HUES48 (cell line): ENCODE measurements around the gene SMURF1.

Experiments used
- H3K27ac ChIP-seq: one replicate; pipeline ENCODE4 v1.7.0; 2013; ENCODE audit warnings: low read depth, low read length, inconsistent platforms
- H3K27me3 ChIP-seq: 2 replicates; pipeline ENCODE4 v1.6.1; 2013; ENCODE audit warnings: mild to moderate bottlenecking, low read length; ENCODE audit not compliant: control insufficient read depth, insufficient read depth
- H3K36me3 ChIP-seq: 2 replicates; pipeline ENCODE4 v1.6.1; 2013; ENCODE audit warnings: low read length; ENCODE audit not compliant: control insufficient read depth, insufficient read depth
- H3K4me1 ChIP-seq: 2 replicates; pipeline ENCODE4 v1.6.1; 2013; ENCODE audit warnings: mild to moderate bottlenecking, low read length; ENCODE audit not compliant: control insufficient read depth, insufficient read depth
- H3K4me3 ChIP-seq: 2 replicates; pipeline ENCODE4 v1.5.1; 2013; ENCODE audit warnings: mild to moderate bottlenecking, low read depth, low read length
- H3K9ac ChIP-seq: 2 replicates; pipeline ENCODE4 v1.6.1; 2013; ENCODE audit warnings: mild to moderate bottlenecking, low read depth, low read length, moderate library complexity
- H3K9me3 ChIP-seq: 2 replicates; pipeline ENCODE4 v1.6.1; 2013; ENCODE audit warnings: low read length; ENCODE audit not compliant: control insufficient read depth, insufficient read depth

The SMURF1 gene

DNA sequence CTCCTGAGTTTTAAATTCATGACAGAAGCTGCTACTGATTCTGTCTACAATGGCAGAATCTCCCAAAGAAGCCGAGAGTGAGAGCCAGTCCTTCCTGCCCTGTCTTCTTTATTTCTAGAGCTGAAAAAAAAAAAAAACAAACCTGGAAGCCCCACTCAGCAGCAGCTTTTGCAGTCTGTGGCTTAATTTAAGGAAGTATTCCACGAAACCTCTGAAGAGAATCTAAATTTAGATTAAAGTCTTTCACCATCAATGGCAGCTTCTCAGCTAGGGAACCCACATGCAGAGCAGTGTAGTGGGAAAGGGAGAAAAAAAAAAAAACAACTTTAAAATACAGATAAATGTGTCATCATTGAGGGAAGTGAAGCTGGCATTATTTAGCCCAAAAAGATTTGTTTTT is 23.4 kb downstream of the SMURF1 start:
- Histone ChIP-seq H3K4me3 (no peak overlapping the region), H3K9ac (no peak overlapping the region), H3K27ac (no peak overlapping the region), H3K36me3 (no peaks in the 10 kb centered on the region), H3K9me3 (0 out of 2 replicates have a peak, but pooled peaks cover 2% of the 10 kb centered on the region), H3K4me1 (no peaks in the 10 kb centered on the region), H3K27me3 (no peaks in the 10 kb centered on the region)

DNA sequence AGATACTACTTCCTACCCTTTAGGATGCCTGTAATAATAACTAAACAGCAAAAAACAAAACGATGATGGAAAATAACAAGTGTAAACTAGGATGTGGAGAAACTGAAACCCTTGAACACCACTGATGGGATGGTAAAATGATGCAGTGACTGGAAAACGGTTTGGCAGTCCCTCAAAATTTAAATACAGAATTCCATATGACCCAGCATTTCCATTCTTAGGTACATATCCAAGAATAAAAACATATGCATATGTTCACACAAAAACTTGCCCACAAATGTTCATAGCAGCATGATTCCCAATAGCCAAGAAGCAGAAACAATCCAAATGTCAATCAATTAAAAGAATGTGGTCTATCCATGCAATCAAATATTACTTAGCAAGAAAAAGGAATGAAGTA is 25.8 kb downstream of the SMURF1 start:
- Histone ChIP-seq H3K9me3 (0 out of 2 replicates have a peak, but pooled peaks cover 2% of the 10 kb centered on the region), H3K27me3 (no peaks in the 10 kb centered on the region), H3K27ac (no peak overlapping the region), H3K4me3 (no peak overlapping the region), H3K9ac (no peak overlapping the region), H3K36me3 (no peaks in the 10 kb centered on the region), H3K4me1 (0 out of 2 replicates have a peak, but pooled peaks cover 2% of the 10 kb centered on the region)

DNA sequence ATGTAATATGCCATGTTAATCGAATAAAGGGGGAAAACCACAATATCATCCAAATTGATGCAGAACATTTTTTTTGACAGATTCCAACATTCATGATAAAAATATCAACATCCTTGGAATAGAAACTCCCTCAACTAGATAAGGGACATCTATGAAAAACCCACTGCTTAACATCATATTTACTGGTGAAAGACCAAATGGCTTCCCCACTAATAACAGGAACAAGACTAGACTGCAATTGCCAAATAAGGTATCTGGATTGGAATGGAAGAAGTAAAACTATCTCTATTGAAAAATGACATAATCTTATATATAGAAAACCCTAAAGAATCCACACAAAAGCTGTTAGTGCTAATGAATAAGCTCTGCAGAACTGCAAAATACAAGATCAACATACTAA is 27.8 kb downstream of the SMURF1 start:
- H3K4me1 ChIP-seq = peaks cover 20% of the 10 kb centered on the region
- H3K4me3 ChIP-seq = no peak overlapping the region
- H3K36me3 ChIP-seq = no peaks in the 10 kb centered on the region
- H3K27me3 ChIP-seq = no peaks in the 10 kb centered on the region
- 0 out of 2 replicates have a peak, but pooled peaks cover 2% of the 10 kb centered on the region for H3K9me3 ChIP-seq
- H3K9ac ChIP-seq = no peak overlapping the region
- no peak overlapping the region for H3K27ac ChIP-seq

DNA sequence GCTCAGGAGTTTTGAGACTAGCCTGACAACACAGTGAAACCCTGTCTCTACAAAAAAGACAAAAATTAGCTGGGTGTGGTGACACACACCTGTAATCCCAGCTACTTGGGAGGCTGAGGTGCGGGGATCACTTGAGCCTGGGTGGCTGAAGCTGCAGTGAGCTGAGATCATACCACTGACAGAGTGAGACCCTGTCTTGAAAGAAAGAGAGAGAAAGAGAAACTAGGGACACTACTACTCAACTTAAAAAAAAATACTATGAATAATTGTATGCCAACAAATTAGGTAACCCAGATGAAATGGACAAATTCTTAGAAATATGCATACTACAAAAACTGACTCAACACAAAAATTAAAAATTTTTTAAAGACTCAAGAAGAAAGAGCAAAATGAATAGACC is 28.5 kb downstream of the SMURF1 start:
- peaks cover 28% of the 10 kb centered on the region for H3K4me1 ChIP-seq
- no peak overlapping the region for H3K4me3 ChIP-seq
- no peak overlapping the region for H3K27ac ChIP-seq
- no peaks in the 10 kb centered on the region for H3K36me3 ChIP-seq
- no peaks in the 10 kb centered on the region for H3K27me3 ChIP-seq
- 0 out of 2 replicates have a peak, but pooled peaks cover 2% of the 10 kb centered on the region for H3K9me3 ChIP-seq
- no peak overlapping the region for H3K9ac ChIP-seq

DNA sequence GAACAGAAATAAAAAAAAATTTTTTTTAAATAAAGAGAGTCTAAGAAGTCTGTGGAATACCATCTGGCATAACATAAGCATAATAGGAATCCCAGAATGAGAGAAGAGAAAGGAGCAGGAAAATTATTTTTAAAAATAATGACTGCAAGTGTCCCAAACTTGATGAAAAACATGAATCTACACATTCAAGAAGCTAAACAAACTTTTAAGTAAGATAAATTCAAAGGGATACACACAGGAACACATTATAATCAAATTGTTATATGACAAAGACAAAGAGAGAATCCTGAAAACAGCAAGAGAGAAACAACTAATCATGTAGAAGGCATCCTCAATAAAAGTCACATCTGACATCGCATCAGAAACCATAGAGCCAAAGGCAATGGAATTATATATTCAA is 30.9 kb downstream of the SMURF1 start:
- H3K4me3 ChIP-seq = no peak overlapping the region
- no peaks in the 10 kb centered on the region for H3K27me3 ChIP-seq
- H3K27ac ChIP-seq = no peak overlapping the region
- H3K9me3 ChIP-seq = no peaks in the 10 kb centered on the region
- peaks cover 36% of the 10 kb centered on the region for H3K4me1 ChIP-seq
- H3K9ac ChIP-seq = no peak overlapping the region
- H3K36me3 ChIP-seq = no peaks in the 10 kb centered on the region

DNA sequence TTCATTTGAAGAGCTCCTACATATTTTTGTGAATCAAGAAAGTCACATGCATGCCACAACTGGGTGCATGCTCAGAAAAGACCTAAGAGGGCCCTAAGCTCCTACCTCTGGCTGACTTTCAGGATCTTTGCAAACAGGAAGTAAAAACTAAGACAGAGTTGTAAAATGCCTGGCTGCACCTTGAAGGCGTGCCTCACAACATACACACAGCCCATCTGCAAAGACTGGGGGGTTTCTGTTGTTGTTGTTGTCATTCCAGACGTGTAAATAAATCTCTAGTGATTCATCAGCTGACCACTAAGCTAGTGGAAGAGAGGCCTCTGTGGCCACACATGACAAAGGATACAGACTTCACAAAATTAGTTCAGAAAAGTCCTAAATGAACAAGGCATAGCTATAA is 31.8 kb downstream of the SMURF1 start:
- Histone ChIP-seq H3K36me3 (no peaks in the 10 kb centered on the region), H3K9ac (no peak overlapping the region), H3K4me1 (peaks cover 45% of the 10 kb centered on the region), H3K4me3 (no peak overlapping the region), H3K9me3 (no peaks in the 10 kb centered on the region), H3K27me3 (no peaks in the 10 kb centered on the region), H3K27ac (peak overlapping the region; percentile 46)

DNA sequence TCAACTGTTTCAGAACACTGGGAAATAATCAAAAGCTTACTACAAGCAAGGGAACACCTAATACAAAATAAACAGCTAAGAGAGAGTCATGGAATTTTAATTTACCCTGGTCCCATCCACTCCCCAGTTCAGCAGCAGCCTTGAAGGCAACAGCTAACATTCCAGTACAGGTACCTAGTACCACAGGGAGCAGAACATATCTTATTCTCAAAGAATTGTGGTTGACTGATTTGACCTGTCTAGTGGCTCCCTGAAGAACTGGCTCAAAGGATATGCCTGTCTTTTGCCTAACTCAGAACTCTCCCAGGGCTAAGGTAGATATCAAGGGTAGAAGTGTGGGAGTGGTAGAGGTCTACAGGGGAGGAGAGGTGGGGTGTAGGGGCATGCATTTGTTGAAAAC is 32.3 kb downstream of the SMURF1 start:
- Histone ChIP-seq H3K9ac (no peak overlapping the region), H3K27me3 (no peaks in the 10 kb centered on the region), H3K4me1 (peaks cover 50% of the 10 kb centered on the region), H3K9me3 (no peaks in the 10 kb centered on the region), H3K4me3 (no peak overlapping the region), H3K36me3 (no peaks in the 10 kb centered on the region), H3K27ac (peak overlapping the region; percentile 12)

DNA sequence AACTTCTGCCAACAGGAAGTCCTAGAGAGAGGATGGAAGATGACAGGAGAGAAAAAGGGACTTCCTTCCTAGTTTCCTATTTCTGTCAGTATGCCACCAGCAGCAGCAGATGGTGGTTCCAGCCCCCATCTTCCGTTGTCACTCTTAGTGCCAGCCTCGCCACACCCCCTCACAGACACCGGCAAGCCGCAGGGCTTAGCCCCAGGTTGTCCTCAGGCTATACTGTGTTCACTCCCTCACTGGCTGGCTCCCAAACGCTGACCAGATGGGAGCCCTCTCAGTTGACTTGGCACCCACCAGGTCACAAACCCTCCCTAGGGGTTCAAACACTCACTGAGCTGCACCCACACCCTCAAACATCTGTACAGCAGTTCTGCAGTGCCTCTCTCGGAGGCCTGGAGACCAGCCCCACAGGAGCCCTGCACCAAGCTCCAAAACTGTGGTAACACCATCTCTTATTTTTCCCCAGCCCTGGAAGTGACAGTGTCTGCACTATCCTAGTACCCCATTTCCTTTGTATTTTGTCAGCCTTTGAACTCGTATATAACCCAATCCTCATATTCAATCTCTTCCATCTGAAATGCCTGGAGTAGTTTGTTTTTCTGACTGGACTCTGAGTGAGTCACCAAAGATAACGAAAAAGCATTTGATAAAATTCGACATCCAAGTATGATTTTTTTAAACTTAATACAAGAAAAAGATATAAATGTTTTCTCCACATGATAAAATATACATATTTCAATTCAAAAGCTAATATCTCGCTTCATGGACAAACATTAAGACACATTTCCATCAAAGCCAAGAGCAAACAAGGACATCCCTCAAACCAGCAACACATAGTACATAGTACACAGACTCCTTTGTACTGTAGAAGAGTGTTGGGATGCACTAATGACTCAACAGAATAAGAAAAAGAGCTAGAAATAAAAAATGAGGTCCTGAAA is 34.5 kb downstream of the SMURF1 start:
- Histone ChIP-seq H3K4me3 (no peak overlapping the region), H3K9ac (no peak overlapping the region), H3K36me3 (no peaks in the 10 kb centered on the region), H3K27me3 (no peaks in the 10 kb centered on the region), H3K27ac (no peak overlapping the region), H3K9me3 (no peaks in the 10 kb centered on the region), H3K4me1 (peaks cover 60% of the 10 kb centered on the region)

DNA sequence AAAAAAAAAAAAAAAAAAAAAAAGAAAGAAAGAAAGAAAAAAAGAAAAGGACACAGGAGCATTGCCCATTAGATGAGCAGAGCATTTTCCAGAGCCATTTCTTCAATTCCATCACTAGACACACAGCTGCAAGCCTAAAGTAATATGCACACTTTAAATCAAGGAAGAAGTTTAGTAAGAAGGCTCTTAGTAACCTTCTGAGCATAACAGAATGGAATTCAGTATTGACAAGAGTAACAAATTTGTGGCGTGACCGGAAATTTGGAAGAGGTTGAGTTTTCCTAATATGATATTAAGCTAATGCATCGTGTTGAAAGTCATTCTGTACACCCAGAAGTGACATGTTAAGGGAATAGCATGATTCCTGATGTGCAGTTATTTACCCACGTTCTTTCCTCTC is 35.3 kb downstream of the SMURF1 start:
- H3K4me3 ChIP-seq = no peak overlapping the region
- no peak overlapping the region for H3K27ac ChIP-seq
- no peaks in the 10 kb centered on the region for H3K27me3 ChIP-seq
- H3K9ac ChIP-seq = no peak overlapping the region
- peaks cover 60% of the 10 kb centered on the region for H3K4me1 ChIP-seq
- no peaks in the 10 kb centered on the region for H3K36me3 ChIP-seq
- no peaks in the 10 kb centered on the region for H3K9me3 ChIP-seq

DNA sequence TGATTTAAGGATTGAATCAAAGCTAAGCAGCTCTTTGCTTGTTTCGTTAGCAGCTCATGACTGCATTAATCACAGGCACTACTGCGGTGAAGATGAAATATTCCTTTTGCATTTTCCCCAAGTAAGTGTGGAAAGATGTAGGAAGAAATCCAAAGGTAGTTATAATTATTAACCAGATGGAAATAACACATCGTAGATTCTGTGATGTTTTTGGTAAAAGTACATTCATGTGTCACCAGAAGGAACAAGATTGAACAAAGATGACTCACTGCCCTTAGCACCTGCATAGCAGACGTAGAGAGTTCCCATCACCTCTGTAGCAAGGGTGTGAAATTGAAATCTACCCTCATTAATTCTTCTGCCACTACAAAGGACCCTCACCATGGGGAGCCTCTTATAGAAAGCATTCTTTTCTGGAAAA is 37.1 kb downstream of the SMURF1 start:
- H3K4me1 ChIP-seq = peaks cover 54% of the 10 kb centered on the region
- no peaks in the 10 kb centered on the region for H3K36me3 ChIP-seq
- no peak overlapping the region for H3K4me3 ChIP-seq
- H3K27me3 ChIP-seq = no peaks in the 10 kb centered on the region
- peak overlapping the region; percentile 80 for H3K27ac ChIP-seq
- H3K9me3 ChIP-seq = no peaks in the 10 kb centered on the region
- no peak overlapping the region for H3K9ac ChIP-seq

DNA sequence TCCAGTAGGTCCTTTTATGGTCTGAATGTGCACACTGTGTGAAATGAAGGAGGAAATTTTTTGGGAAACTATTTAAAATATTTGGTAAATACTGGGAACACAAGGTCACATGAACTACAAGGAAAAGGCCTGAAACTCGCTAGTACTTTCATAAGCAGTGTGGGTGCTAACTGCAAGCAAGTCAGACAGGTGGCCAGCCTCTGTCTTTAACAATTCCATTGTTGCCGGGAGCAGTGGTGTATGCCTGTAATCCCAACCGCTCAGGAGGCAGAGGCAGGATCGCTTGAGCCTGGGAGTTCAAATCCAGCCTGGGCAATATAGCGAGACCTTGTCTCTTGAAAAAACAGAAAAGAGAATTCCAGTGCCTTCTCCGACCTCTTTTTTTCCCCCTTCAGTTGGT is 37.5 kb downstream of the SMURF1 start:
- H3K4me1 ChIP-seq = peaks cover 49% of the 10 kb centered on the region
- peak overlapping the region; percentile 80 for H3K27ac ChIP-seq
- H3K9me3 ChIP-seq = no peaks in the 10 kb centered on the region
- H3K27me3 ChIP-seq = no peaks in the 10 kb centered on the region
- H3K36me3 ChIP-seq = no peaks in the 10 kb centered on the region
- no peak overlapping the region for H3K4me3 ChIP-seq
- no peak overlapping the region for H3K9ac ChIP-seq
